8988T (cell line): ENCODE measurements around the gene RTP5.

Experiments used
- DNase-seq: peaks from one replicate; pipeline ENCODE4 v3.0.0; 2011

The RTP5 gene

DNA sequence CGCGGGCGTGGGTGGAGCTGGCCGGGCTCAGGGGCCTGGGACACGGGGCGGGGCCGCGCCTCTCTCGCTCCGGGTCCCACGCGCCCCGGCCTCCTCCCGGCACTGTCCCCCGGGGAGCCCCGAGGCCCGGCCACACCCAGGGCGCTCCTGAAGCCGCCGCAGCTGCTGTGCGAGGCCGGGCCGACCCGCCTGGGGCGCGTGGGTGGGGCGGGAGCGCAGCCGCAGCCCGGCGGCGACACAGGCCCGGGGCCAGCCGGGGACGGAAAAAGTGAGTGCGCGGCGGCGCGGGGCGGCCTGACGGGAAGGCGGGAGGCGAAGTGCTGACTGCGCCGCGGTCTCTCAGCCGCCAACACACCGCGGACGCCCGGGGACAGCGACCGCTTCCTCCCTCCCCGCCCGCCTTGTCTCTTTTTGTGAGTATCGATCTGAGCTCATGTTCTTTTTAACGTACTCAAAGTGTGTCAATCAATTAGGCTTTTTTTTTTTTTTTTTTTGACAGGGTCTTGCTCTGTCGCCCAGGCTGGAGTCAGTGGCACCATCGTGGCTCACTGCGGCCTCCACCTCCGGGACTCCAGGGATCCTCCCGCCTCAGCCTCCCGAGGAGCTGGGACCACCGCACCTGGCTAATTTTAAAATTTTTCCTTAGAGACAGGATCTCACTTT lies 25.3 kb upstream of the RTP5 start:
- peak; percentile 88 for DNase-seq

DNA sequence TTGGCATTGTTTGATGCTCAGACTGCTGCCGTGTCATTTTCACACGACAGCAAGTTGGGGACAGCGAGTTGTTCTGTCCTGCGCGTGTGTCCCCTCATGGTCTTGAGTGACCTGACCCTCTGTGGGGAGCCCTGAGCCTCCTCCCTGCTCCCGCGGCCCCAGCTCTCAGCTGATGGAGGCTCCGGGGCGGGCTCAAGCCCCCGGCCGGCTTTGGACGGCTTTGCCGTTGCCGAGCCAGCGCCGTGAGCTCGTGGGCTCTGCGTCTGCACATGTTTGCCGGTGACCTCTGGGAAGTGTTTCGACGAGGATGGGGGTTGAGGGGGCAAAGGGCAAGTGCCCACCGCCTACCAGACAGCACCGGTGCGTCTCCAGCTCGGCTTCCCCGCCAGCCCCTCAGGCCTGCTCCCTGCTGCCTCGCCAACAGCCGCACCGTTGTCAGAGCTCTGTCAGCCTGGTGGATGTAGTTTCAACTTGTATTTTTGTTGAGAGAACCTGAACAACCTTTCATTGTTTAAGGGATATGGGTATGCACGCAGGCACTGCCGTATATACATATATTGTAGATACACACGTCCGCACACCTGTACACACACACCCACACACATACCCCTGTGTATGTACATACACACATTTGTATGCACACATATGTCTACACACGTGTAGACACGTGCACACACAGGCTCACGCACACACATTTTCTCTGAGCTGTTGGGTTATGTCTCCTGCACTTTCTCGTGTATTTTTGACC lies 24.5 kb upstream of the RTP5 start:
- no peak for DNase-seq

DNA sequence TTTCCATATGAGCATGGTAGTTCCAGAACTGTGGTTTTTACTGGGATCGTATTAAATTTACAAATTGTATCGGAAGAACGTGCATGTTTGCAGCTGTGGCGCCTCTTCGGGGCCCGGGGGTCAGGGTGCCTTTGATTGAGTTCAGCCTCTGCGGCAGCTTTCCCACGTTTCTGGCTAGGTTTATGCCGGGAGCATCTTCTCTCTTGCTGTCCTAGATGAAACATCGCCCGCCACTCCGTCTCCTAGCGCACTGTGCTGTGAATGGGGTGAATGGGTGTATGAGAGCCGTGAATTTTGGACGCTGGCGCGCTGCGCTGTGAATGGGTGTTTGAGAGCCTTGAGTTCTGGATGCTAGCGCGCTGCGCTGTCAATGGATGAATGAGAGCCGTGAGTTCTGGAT lies 23.1 kb upstream of the RTP5 start:
- no peak for DNase-seq

DNA sequence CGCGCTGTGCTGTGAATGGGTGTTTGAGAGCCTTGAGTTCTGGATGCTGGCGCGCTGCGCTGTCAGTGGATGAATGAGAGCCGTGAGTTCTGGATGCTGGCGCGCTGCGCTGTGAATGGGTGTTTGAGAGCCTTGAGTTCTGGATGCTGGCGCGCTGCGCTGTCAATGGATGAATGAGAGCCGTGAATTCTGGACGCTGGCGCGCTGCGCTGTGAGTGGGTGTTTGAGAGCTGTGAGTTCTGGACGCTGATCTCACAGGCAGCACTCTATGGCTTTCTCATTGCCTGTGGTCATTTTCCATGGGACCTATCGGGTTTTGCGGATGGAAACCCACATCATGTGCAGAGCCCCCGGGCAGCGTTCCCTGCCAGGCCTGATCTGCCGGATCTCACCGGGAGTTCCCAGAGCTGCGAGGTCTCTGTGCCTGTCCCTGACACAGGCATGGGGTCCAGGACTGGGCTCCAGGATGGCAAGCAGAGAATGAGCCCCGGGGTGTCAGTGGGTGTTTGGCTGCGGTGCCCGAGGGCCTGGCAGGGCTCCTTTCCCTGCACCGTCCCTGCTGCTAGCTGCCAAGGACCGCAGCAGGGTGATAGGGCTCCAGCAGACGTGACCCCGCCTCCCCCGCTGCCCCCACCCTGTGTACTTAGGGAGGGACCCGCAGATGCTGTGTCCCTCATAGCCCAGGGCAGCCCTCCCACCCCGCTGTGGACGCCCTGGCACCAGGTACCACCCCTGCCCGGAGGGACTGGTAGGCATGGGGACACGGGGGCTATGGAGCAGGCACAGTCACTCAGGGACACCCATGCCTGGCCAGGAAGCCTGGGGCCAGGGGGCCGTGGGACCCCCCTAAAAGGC lies 20.5 kb upstream of the RTP5 start:
- no peak for DNase-seq

DNA sequence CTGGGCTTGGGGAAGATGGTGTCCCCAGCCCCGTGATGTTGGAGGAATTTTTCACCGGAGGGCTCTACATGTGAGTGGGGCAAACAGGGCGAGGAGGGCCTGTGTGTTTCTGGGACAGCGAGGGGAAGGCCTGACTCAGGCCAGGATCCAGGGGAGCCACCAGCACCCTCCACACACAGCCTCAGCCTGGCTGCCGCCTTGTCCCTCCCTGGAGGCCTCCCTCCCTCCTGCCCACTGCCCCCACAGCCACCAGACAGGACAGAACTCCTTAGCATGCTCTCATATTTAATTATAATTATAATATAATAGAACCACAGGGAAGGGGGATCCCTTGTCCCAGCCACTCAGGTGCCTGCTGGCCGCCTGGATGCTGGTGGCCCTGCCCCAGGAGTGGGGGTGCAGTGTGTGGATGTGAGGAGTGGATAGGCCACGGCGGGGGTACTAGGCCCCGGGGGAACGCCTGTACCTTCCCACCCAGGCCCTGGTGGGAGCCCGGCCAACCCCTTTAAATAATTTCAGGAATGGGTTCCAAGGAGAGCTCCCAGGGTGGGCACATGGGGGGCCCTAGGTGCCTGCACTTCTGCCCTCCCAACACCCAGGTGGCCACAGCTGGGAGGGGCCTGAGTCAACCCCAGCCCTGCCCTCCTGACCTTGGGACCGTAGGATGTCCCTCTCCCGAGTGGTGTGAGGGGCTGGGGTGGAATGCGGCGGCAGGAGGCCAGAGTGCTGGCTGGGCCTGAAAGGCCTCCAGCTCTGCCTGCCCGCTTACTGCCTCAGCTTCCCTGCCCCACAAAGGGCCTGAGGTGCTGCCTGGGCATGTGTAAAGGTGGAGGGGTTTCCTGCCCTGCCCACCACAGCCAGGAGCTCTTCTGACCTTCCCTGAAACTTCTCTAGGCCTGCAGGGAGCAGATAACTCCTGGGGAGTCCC lies 19.6 kb upstream of the RTP5 start:
- DNase-seq, result peak; percentile 25

DNA sequence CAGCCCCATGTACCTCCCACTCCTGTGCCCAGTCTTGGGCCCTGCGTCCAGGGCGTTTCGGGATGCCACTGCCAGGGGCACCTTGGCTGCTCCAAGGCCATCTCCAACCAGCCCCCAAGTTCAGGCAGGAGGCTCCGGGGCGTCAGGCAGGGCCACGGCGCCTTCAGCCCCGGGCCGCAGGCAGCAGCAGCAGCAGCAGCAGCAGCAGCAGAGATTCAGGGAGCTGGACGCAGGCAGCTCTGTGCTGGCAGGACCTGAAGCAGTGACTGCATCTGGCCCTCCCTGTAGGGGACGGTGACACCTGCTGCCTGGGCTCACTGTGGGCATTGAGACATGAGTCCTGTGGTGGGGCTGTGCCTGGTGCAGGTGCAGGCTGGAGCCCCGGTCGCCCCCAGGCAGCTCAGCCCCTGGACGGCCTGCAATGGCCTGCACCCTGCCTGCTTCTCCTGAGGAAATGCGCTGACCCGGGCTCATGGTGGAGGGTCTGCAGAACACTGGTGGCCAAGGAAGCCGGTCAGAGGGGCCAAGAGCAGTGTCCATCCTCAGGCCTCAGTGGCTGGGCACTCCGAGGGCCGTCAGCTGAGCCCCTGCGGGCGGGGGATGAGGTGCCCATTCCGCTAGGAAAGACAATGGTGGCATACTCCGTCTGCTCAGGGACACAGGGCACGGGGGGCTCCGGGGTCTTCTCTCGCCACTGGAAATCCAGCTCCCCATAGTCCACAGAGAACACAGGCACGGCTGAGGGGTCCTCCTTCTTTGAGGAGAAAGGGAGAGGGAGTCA lies 18.8 kb upstream of the RTP5 start:
- DNase-seq, result peak; percentile 51

DNA sequence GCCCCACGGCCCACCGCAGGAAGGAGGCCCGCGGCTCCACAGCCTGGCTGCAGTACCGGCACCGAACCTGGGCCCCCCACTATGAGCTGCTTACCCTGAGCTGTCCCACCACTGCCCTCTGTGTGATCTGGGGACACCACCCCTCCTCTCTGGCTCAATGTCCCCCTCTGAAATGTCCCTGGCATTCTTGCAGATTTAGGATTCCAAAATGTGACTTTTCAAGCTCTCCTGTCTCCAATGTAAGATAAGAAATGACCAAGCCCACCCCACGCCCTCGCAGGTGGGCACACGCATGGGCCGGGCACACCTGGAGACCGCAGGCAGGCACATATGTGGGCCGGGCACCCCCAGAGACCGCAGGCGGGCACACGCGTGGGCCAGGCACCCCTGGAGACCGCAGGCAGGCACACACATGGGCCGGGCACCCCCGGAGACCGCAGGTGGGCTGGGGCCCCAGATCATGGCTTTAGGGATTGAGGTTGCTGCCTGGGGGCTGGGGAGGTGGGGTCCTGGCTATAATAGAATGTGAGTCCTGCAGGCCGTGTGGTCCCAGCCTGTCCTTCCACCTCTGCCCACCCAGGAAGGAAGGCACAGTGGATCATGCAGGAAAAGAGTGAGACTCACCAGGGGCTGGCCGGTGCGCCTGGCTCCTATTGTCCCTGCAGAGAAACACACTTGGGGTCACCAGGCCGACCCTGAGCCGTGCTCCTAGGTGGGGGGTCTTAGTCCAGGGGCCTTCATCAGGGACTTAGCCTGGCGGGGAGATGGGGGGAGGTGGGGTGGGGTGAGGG lies 18.0 kb upstream of the RTP5 start:
- no peak for DNase-seq

DNA sequence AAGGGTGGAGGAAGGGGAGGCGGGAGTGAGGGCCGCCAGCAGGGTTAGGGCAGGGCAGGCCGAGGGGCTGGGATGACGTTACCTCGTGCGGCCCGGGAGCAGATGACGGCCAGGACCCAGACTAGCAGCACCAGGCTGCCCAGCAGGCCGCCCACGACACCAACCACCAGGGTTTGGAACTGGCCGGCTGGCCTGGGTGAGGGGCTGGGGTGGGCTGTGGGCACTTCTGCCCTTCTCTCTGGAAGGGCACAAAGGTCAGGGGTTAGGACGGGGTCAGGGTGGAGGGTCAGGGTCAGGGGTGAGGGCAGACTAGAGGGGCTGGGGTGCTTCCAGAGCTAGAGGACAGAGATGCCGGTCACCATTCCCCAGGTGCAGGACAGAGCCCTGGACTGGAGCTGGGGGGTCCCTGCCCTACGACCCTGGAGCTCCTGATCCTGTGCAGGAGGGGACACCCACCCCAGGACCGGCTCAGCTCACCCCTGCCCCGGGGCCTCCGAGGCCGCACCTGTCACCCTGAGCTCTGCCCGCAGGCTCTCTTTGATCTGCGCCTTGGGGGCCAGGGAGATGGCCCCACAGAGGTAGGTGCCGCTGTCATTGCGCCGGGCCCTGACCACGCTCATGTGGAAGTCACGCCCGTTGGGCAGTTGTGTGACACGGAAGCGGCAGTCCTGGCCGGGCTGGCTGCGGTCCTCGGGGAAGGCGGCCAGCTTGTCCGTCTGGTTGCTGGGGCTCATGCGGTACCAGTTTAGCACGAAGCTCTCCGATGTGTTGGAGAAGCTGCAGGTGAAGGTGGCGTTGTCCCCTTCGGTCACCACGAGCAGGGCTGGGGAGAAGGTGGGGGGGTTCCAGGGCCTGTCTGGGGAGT lies 17.2 kb upstream of the RTP5 start:
- no peak for DNase-seq

DNA sequence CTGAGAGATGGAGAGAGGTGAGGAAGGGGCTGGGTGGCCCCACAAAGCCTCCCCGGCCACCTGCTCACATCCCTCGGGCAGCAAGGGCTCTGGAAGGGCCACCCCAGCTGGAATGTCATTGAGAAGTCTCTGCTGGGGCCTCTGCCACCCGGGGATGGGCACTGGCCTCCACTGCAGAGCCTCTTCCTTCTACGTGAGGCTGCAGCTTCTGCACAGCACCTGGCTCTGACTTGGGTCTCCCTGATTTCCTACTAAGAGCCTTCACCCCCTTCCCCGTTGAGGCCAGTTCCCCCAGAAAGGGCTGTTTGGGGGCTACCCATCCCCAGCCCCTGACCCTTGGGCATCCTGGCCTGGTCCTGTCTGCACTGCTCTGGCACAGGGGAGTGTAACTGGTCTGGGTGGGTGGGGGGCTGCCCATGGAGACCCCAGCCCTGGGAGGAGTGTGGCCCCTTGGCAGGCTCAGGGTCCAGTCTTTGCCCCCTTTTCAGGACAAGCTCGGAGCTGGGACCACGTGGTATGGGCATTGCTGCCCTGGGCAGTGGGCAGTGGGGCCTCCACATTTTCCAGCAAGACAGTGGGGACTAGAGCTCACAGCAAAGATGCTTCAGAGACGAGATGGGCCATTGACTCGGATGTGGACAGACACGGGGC lies 16.4 kb upstream of the RTP5 start:
- peak; percentile 23 for DNase-seq

DNA sequence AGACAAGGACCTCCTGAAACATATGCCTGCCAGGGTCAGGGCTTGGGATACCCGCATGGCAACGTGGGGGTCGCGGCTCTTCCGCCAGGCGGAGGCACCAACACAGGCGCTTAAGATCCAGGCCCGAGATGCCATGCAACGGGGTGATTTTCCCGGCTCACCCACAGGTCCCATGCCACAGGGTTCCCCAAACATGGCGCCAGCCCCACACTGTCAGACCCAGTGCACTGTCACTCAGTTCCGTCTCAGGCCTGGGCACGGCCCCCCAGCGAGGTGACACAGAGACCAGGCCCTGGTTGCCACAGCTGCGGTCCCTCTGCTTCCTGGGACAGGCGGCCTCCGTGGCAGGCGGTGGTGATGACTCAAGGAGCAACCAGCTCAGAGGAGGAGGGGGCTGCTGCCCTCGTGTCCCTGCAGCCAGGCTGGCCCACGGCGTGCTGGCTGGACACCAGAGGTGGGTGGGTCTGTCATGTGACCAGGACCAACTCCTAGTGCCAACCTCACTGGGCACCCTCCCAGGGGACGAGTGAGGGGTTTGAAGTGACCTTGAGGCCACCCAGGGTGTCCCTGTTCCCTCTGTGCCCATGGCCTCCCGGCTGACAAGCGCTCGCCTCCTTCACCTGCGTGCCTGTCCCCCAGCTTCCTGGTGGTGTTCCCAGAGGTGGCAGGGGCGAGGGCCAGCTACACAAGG lies 15.7 kb upstream of the RTP5 start:
- peak; percentile 36 for DNase-seq

DNA sequence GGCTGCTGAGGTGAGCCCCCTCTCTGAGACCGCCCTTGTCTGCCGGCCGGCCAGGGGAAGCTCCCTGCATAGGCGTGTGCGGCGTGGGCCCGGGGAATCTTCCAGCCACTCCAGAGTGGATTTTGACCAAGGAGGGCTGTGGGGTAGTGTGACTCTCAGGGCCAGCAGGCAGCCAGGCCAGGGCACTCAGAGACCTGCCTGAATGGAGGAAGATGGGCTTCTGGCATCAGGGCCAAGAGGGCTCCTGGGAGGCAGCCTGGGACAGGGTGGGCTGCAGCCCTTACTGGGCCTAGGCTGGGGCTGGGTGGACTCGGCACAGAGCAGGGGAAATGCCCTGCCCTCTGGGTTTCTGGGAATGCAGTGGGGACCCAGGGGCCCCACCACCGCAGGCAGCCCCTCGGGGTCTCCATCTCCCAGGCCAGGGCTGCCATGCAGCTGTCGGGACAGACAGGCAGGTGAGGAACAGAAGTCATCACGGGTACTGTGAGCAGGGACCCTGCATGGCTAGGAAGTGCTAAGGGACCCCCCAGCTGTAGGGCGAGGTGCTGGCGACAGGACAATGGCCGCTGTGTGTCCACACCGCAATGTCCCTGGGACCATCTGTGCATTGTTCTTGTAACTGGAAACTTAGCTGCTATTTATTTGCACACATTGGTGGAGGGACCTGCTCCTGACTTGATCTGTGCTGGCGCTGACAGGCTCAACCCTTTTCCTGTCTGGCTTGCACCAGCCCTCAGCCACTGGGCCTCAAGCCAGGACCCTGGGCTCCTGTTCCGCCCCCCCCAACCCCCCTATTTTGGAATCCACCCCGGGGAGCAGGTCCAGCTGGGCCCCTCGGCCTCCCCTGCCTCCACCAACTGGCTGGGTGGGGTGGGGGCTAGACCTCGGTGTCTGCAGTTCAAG lies 14.9 kb upstream of the RTP5 start:
- DNase-seq, result peak; percentile 33

DNA sequence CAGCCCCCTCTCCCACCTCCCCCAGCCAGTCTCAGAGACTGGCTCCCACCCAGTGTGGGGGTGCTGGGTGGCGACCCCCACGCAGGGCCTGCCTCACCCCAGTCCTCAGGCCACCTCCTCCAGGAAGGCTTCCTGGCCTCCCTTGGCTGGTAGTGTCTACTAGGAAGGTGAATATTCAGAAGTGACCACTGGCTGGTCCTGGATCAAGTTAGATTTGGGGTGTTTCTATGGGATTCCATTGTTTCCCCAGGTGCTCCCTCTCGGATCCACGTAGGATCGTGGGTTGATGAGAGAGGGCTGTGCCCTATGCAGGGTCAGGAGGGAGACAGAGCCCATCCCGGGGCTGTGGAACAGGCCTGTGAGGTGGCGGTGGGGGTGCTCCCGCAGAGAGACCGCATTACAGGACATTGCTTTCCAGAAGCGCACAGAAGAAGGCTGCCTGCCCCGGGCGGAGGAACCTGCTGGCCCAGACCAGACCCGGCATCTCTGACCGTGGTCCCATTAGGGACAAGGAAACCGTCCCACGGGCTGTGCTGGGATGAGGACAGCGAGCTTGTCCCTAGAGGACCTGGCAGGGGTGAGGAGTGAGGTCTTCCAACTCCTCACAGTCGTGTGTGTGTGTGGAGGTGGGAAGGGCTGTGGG lies 14.2 kb upstream of the RTP5 start:
- DNase-seq, result peak; percentile 21

DNA sequence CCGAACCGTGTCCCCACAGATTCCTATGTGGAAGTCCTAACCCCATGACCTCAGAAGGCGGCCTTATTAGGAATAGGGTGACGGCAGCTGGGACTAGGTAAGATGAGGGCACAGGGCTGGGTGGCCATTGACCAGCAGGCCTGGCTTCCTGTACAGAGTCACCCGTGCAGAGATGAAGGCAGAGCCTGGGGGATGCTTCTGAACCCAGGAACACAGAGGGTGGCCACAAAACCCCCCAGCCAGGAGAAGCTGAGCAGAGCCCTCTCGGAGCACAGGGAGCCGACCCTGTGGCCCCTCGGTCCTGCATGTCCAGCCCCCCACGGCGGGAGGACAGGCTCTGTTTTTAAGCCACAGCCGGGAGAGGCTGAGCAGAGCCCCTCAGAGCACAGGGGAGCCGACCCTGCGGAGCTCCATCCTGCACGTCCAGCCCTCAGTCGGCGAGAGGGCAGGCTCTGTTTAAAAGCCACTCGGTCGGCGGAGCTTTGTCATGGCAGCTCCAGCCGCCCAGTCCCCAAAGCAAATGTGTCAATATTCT lies 13.6 kb upstream of the RTP5 start:
- DNase-seq, result peak; percentile 22

DNA sequence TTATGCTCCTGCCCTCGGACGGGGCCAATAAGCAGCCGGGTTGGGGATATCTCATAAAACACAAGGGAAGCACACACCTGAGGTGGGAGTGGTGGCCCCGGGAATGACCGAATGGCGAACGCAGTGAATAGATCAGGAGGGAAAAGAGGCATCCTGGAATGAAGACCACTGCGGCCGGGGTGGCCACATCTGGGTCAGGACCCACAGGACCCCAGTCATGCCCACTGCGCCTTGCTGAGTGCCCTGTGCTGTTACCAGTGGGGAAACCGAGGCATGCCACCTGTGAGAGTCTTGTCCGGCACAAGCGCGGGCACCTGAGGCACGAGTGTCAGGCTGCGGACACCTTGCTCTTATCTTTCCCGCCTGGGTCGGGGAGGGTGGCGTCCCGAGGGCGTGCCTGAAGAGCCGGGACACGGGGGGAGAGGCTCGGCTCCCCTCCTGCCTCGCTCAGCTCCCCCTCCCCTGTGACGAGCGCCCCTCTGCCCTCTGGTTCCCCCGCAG lies 12.4 kb upstream of the RTP5 start:
- peak; percentile 27 for DNase-seq

DNA sequence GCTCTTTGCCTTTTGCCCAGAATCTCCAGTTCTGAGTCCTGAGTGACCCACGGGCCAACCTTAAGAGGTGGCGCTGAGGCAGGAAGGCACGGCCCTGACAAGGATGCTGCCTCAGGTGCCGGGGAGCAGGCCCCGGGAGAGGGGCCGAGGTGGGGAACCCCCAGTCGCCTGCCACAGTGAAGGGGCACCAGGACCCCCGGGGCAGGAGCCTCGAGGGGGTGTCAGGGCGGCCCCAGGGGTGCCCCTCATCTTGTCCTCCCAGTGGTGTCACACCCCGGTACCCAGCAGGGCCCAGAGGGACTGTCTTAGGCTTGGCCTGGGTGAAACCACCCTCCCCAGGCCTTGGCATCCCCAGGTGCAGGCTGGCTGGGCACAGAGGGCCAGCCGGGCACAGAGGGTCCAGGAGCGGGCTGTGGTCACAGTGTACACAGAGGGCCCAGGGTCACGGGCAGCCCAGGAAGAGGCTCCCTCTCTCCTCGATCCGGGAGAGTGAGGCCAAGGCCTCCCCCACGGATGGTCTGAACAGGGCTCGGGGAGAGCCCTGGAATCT lies 11.9 kb upstream of the RTP5 start:
- peak; percentile 39 for DNase-seq
